GM18870 (cell line): Measurements from ENCODE around the gene EVI5.
"Not testable (repeated sequence)": the region's sequence is repeated elsewhere in the genome, so short reads cannot be mapped to it uniquely, and the experiment has no call there.

Experiments
- ATAC-seq: cut with Tn5 transposase; IDR thresholded peaks from one replicate; pipeline ENCODE4 v1.9.1; 2021; ENCODE audit warnings: moderate library complexity; ENCODE audit not compliant: unreplicated experiment

EVI5 gene

GRCh38 chr1:92527670-92528069 lies 257.2 kb downstream of the EVI5 start:
- no peak for ATAC-seq

GRCh38 chr1:92524944-92525590 lies 259.8 kb downstream of the EVI5 start:
- not testable (repeated sequence) for ATAC-seq

- ATAC-seq: no peak
Observed at GRCh38 chr1:92519043-92519442, 265.9 kb downstream of the EVI5 start.

- ATAC-seq: no peak
Observed at GRCh38 chr1:92516574-92516973, 268.3 kb downstream of the EVI5 start.

- no peak for ATAC-seq
Observed at GRCh38 chr1:92515796-92516201, 269.1 kb downstream of the EVI5 start.

- ATAC-seq: peak; percentile 78
Observed at GRCh38 chr1:92511541-92511940, 273.4 kb downstream of the EVI5 start.

GRCh38 chr1:92509619-92510018 lies 275.3 kb downstream of the EVI5 start:
- ATAC-seq: no peak

- no peak for ATAC-seq
Observed at GRCh38 chr1:92505015-92505692, 279.8 kb downstream of the EVI5 start.

GRCh38 chr1:92504291-92505014 lies 280.5 kb downstream of the EVI5 start:
- ATAC-seq: no peak

GRCh38 chr1:92503926-92504285 lies 281.0 kb downstream of the EVI5 start:
- no peak for ATAC-seq

- no peak for ATAC-seq
Observed at GRCh38 chr1:92503043-92503925, 281.6 kb downstream of the EVI5 start.

GRCh38 chr1:92502247-92502646 lies 282.7 kb downstream of the EVI5 start:
- peak; percentile 81 for ATAC-seq

- ATAC-seq: no peak
Observed at GRCh38 chr1:92500552-92500951, 284.4 kb downstream of the EVI5 start.

- ATAC-seq: no peak
Observed at GRCh38 chr1:92495392-92496063, 289.4 kb downstream of the EVI5 start.

GRCh38 chr1:92494485-92495141 lies 290.3 kb downstream of the EVI5 start:
- ATAC-seq: no peak

- ATAC-seq: no peak
Observed at GRCh38 chr1:92493139-92493538, 291.8 kb downstream of the EVI5 start.

GRCh38 chr1:92488832-92489231 lies 296.1 kb downstream of the EVI5 start:
- no peak for ATAC-seq

- ATAC-seq: no peak
Observed at GRCh38 chr1:92488416-92488815, 296.5 kb downstream of the EVI5 start.

- no peak for ATAC-seq
Observed at GRCh38 chr1:92487078-92487605, 297.8 kb downstream of the EVI5 start.
